ENCODE measurements around the gene TMEM218.

DNA sequence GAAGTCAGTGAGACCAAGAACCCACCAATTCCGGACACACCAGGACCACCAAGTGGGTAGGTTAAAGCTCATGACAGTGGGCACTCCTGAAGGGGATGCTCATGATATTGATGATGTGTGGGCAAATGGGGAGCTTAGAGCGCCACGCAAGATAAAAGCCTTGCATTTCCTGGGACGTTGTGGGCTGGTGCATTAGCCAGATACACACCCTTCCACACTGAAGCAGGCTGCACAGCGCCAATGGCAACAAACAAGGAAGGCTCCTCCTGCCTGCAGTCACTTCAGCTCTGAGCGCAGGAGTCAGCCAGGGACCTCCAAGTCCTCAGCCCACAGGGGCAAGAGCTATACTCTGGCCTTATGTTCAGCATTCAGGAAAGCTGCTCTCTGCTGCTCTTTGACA lies 20.6 kb downstream of the TMEM218 start:
- TF ChIP-seq, protein P1, sequence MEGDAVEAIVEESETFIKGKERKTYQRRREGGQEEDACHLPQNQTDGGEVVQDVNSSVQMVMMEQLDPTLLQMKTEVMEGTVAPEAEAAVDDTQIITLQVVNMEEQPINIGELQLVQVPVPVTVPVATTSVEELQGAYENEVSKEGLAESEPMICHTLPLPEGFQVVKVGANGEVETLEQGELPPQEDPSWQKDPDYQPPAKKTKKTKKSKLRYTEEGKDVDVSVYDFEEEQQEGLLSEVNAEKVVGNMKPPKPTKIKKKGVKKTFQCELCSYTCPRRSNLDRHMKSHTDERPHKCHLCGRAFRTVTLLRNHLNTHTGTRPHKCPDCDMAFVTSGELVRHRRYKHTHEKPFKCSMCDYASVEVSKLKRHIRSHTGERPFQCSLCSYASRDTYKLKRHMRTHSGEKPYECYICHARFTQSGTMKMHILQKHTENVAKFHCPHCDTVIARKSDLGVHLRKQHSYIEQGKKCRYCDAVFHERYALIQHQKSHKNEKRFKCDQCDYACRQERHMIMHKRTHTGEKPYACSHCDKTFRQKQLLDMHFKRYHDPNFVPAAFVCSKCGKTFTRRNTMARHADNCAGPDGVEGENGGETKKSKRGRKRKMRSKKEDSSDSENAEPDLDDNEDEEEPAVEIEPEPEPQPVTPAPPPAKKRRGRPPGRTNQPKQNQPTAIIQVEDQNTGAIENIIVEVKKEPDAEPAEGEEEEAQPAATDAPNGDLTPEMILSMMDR (IDR thresholded peaks at IDR 0.05) = no peak
- no peak for TF ChIP-seq POLR2A (IDR thresholded peaks at IDR 0.05)
